Pancreas (tissue), 10 donors: Measurements from ENCODE around the gene FRZB. TPM values are rescaled to one million over a fixed set of nuclear protein-coding genes. Genes with fewer than 3 reads are reported as not detected.
"Not testable (repeated sequence)": the region's sequence is repeated elsewhere in the genome, so short reads cannot be mapped to it uniquely, and the experiment has no call there.

Source experiments
- ATAC-seq, 4 donors: fragments of 200-7000 bp; cut with Tn5 transposase; one replicate each; pipeline versions ENCODE4 v1.8.0 to v1.9.1; 2020; ENCODE audit warnings: mild to moderate bottlenecking in 4 of 4, moderate library complexity in 4 of 4
- DNase-seq, 6 donors: peaks; one replicate each; pipeline ENCODE4 v3.0.0-alpha.2; 2020
- FAIRE-seq: peaks from 2 replicates; lab custom pipeline; 2012; peaks lifted over from hg19 to GRCh38; lab: Jason Lieb, UNC
- H3K27ac ChIP-seq, 4 donors: fragments of 200-600 bp; sonication (generic); 1 replicate in 3 of 4; 2 replicates in 1 of 4; pipeline versions ENCODE4 v1.5.0 to v1.8.0; 2020
- H3K27me3 ChIP-seq, 4 donors: fragments of 200-600 bp; one replicate each; pipeline ENCODE4 v1.8.0; 2021
- H3K36me3 ChIP-seq, 3 donors: fragments of 200-600 bp; sonication (generic) in 1 of 3; one replicate each; pipeline versions ENCODE4 v1.5.0 to v1.8.0; 2020 to 2021
- H3K4me1 ChIP-seq, 3 donors: fragments of 200-600 bp; one replicate each; pipeline ENCODE4 v1.8.0; 2021
- H3K4me3 ChIP-seq, 4 donors: fragments of 200-600 bp; sonication (generic) in 2 of 4; one replicate each; pipeline versions ENCODE4 v1.5.0 to v1.8.0; 2020 to 2021
- H3K9me3 ChIP-seq, 4 donors: fragments of 200-600 bp; one replicate each; pipeline ENCODE4 v1.8.0; 2021
- CTCF ChIP-seq, 4 donors: fragments of 200-600 bp; sonication (generic) in 3 of 4; IDR thresholded peaks; one replicate each; pipeline versions ENCODE4 v1.5.0 to v1.8.0; 2021; ENCODE audit warnings: antibody characterized with exemption in 4 of 4
- WGBS, 2 donors: extraction: QIAGEN DNeasy Blood & Tissue Kit; methylation state at CpG; one replicate each; pipeline ENCODE4 v1.1.7; 2013; 5-methylcytosine and 5-hydroxymethylcytosine counted together
- intact Hi-C, 3 donors: fragments of 100-400 bp; cut with DNase I; formaldehyde crosslinking; loops; one replicate each; pipeline versions ENCODE4 v1.11.1 to v1.14.2; 2022
- polyA plus RNA-seq, 2 donors: library from polyadenylated mRNA; stranded (reverse); fragments of 200-250 nt; gene quantifications; one replicate each; pipeline ENCODE4 v1.2.3, GENCODE V29; 2013
- total RNA-seq, 6 donors: library from RNA; stranded (reverse); fragmentation: NEBNext Ultra II Directional in 4 of 6; extraction: Animal tissue kit (Norgen Biotek cat#: 25700) in 4 of 6; gene quantifications; one replicate each; pipeline versions ENCODE4 v1.2.1 to v1.2.4, GENCODE V29; 2021 to 2023
- donor health status: healthy with polysubstance abuse.
- donor health status: DM: no; HTN: no; CAD: no; lungs with moderate emphysema.
- donor health status: DM: no; HTN: no; CAD: no.
- donor health status: control.
- donor health status: control.
- donor health status: Bipolar disorder and iron deficiency.
- donor health status: DM: yes; HTN: yes; CAD: no.
- donor health status: DM: no; HTN: no; CAD: no.
- donor health status: DM: no; HTN: no; CAD: no.
- donor health status: DM: yes; HTN: yes; CAD: no.

FRZB gene
- total and polyA plus RNA-seq, 8 donors, result 0.35 to 3.5 (median 0.78) TPM

DNA sequence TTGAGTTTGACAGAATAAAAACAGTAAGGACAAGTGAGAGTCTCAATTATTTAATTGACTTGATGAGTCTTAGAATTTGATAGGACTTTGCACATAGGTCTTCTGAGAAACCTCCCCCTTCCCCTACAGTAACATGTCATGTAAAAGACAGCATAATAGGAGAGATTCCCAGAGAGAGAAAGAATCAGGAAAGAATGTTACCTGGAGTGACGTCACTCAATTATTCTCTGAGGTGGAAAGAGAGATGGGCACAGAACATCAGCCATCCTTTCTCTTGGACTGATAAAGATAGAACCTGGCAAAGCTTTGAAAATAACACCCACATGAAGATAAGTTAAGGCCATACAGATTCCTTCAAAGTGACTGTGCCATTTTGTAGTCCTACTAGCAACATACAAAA lies 19.3 kb upstream of the FRZB start:
- Histone ChIP-seq H3K9me3 (no peaks in the 10 kb centered on the region), H3K27ac (no peak overlapping the region), H3K27me3 (no peaks in the 10 kb centered on the region), H3K36me3 (no peaks in the 10 kb centered on the region), H3K4me1 (no peaks in the 10 kb centered on the region), H3K4me3 (no peak overlapping the region)
- no peak for TF ChIP-seq CTCF (IDR thresholded peaks at IDR 0.05)
- intact Hi-C loops, result no loop called here
- WGBS, 2 donors, result 90% methylated on average over 1 of the region's 1 CpG
- no peak for ATAC-seq
- no peak for FAIRE-seq
- no peak for DNase-seq

DNA sequence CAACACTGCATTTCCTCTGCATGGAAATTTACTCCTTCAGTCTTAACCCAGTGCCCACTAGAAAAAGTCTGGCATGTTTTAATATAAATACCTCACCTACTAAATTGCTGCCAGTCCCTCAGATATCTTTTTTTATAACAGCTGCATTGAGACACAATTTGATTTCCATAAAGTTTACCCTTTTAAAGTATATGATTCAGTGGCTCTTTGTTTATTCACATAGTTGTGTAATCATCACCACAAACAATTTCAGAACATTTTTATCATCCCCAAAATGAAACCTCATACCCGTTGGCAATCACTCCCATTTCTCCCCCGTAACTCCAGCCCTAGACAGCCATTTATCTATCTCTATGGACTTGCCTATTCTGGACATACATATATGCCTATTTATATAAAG lies 17.0 kb upstream of the FRZB start:
- DNase-seq, result no peak
- no peaks in the 10 kb centered on the region for H3K4me1 ChIP-seq
- no peak overlapping the region for H3K27ac ChIP-seq
- no peaks in the 10 kb centered on the region for H3K9me3 ChIP-seq
- no peak for FAIRE-seq
- intact Hi-C loops, result no loop called here
- no peaks in the 10 kb centered on the region for H3K36me3 ChIP-seq
- no peak overlapping the region for H3K4me3 ChIP-seq
- WGBS, 2 donors, result 70 to 78% methylated on average over 2 of the region's 2 CpGs
- no peaks in the 10 kb centered on the region for H3K27me3 ChIP-seq
- ATAC-seq, result no peak
- TF ChIP-seq CTCF (IDR thresholded peaks at IDR 0.05), result no peak

DNA sequence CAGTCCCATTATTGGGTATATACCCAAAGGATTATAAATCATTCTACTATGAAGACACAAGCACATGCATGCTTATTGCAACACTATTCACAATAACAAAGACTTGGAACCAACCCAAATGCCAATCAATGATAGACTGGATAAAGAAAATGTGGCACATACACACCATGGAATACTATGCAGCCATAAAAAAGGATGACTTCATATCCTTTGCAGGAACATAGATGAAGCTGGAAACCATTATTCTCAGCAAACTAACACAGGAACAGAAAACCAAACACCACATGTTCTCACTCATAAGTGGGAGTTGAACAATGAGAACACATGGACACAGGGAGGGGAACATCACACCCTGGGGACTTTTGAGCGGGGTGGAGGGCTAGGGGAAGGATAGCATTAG lies 13.7 kb upstream of the FRZB start:
- DNase-seq, H3K4me1 ChIP-seq, FAIRE-seq, H3K9me3 ChIP-seq, H3K27me3 ChIP-seq, H3K27ac ChIP-seq, H3K4me3 ChIP-seq, H3K36me3 ChIP-seq, ATAC-seq, intact Hi-C loops: not testable (repeated sequence)
- WGBS, 2 donors, result 83 to 86% methylated on average over 1 of the region's 1 CpG

GRCh38 chr2:182876653-182877052 lies 10.2 kb upstream of the FRZB start:
- H3K27me3 ChIP-seq, FAIRE-seq, ATAC-seq, H3K27ac ChIP-seq, H3K36me3 ChIP-seq, H3K4me1 ChIP-seq, DNase-seq, intact Hi-C loops, H3K9me3 ChIP-seq, H3K4me3 ChIP-seq: not testable (repeated sequence)
- 87 to 96% methylated on average over 1 of the region's 1 CpG for WGBS, 2 donors

DNA sequence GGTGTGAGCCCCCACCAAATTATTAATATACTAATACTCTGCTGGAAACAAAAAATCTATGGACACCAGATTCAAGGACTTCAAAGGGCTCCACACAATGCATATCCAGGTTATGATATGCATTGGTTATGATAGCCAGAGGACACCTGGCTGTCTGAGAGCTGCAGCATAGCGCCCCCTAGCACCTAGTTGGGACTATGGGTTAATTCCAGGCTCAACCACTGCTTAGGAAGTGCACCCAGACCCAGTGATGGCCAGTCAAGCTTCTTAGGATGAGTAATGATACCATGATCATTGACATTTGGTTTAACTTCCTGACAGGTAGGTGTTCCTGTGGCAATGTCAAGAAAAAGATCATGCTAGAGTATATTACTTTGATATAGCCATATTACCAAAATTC lies 3.8 kb upstream of the FRZB start:
- DNase-seq (no peak), ATAC-seq (no peak), FAIRE-seq (no peak)
- no peaks in the 10 kb centered on the region for H3K4me1 ChIP-seq
- no peaks in the 10 kb centered on the region for H3K27me3 ChIP-seq
- no peak overlapping the region for H3K27ac ChIP-seq
- no peak for TF ChIP-seq CTCF (IDR thresholded peaks at IDR 0.05)
- intact Hi-C loops, result no loop called here
- H3K9me3 ChIP-seq, result no peaks in the 10 kb centered on the region
- H3K4me3 ChIP-seq, result no peak overlapping the region
- H3K36me3 ChIP-seq, result no peaks in the 10 kb centered on the region
- 16 to 17% methylated on average over 1 of the region's 1 CpG for WGBS, 2 donors

- FAIRE-seq (no peak), ATAC-seq (no peak), DNase-seq (no peak)
- H3K4me3 ChIP-seq, result no peak overlapping the region
- no peaks in the 10 kb centered on the region for H3K4me1 ChIP-seq
- no peak overlapping the region for H3K27ac ChIP-seq
- intact Hi-C loops, result no loop called here
- H3K36me3 ChIP-seq, result no peaks in the 10 kb centered on the region
- 70 to 74% methylated on average over 6 of the region's 6 CpGs for WGBS, 2 donors
- no peak for TF ChIP-seq CTCF (IDR thresholded peaks at IDR 0.05)
- H3K9me3 ChIP-seq, result no peaks in the 10 kb centered on the region
- H3K27me3 ChIP-seq, result no peaks in the 10 kb centered on the region
Observed at GRCh38 chr2:182868054-182868796, 1.8 kb upstream of the FRZB start.
